Islet precursor cell (in vitro differentiated cells): ENCODE results near the gene AP1M1.

Experiments used
- DNase-seq: peaks from one replicate; pipeline ENCODE4 v3.0.0-alpha.2; 2018

The AP1M1 gene

GRCh38 chr19:16185768-16186123 is 12.0 kb upstream of the AP1M1 start:
- peak; percentile 81 for DNase-seq

- no peak for DNase-seq
Observed at GRCh38 chr19:16188521-16188920, 9.2 kb upstream of the AP1M1 start.

- DNase-seq, result no peak
Observed at GRCh38 chr19:16190198-16190597, 7.5 kb upstream of the AP1M1 start.

- DNase-seq, result no peak
Observed at GRCh38 chr19:16190736-16191135, 7.0 kb upstream of the AP1M1 start.

GRCh38 chr19:16191216-16191908 is 6.3 kb upstream of the AP1M1 start:
- DNase-seq, result no peak

GRCh38 chr19:16193466-16193865 is 4.2 kb upstream of the AP1M1 start:
- peak; percentile 86 for DNase-seq

- DNase-seq, result no peak
Observed at GRCh38 chr19:16197188-16197621, 506 bp upstream of the AP1M1 start.

- DNase-seq, result no peak
Observed at GRCh38 chr19:16198370-16198651, 600 bp downstream of the AP1M1 start.

- no peak for DNase-seq
Observed at GRCh38 chr19:16199275-16199932, 1.7 kb downstream of the AP1M1 start.

GRCh38 chr19:16200038-16201010 is 2.6 kb downstream of the AP1M1 start:
- no peak for DNase-seq

GRCh38 chr19:16201011-16201391 is 3.3 kb downstream of the AP1M1 start:
- no peak for DNase-seq

- no peak for DNase-seq
Observed at GRCh38 chr19:16202320-16203255, 4.9 kb downstream of the AP1M1 start.

GRCh38 chr19:16203256-16204004 is 5.7 kb downstream of the AP1M1 start:
- DNase-seq, result no peak

GRCh38 chr19:16204005-16204294 is 6.2 kb downstream of the AP1M1 start:
- DNase-seq, result no peak

GRCh38 chr19:16205205-16206045 is 7.7 kb downstream of the AP1M1 start:
- no peak for DNase-seq

GRCh38 chr19:16206046-16206605 is 8.4 kb downstream of the AP1M1 start:
- no peak for DNase-seq

- DNase-seq, result peak; percentile 43
Observed at GRCh38 chr19:16206637-16207036, 8.9 kb downstream of the AP1M1 start.

- DNase-seq, result no peak
Observed at GRCh38 chr19:16207063-16207462, 9.4 kb downstream of the AP1M1 start.

- DNase-seq, result peak; percentile 50
Observed at GRCh38 chr19:16207490-16208025, 9.8 kb downstream of the AP1M1 start.

- no peak for DNase-seq
Observed at GRCh38 chr19:16208064-16208759, 10.5 kb downstream of the AP1M1 start.
